ENCODE results near the gene KIAA1586.

- TF ChIP-seq, protein P1, sequence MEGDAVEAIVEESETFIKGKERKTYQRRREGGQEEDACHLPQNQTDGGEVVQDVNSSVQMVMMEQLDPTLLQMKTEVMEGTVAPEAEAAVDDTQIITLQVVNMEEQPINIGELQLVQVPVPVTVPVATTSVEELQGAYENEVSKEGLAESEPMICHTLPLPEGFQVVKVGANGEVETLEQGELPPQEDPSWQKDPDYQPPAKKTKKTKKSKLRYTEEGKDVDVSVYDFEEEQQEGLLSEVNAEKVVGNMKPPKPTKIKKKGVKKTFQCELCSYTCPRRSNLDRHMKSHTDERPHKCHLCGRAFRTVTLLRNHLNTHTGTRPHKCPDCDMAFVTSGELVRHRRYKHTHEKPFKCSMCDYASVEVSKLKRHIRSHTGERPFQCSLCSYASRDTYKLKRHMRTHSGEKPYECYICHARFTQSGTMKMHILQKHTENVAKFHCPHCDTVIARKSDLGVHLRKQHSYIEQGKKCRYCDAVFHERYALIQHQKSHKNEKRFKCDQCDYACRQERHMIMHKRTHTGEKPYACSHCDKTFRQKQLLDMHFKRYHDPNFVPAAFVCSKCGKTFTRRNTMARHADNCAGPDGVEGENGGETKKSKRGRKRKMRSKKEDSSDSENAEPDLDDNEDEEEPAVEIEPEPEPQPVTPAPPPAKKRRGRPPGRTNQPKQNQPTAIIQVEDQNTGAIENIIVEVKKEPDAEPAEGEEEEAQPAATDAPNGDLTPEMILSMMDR (IDR thresholded peaks at IDR 0.05) = no peak
- TF ChIP-seq POLR2A (IDR thresholded peaks at IDR 0.05) = no peak
Measured at GRCh38 chr6:57021086-57021720, 25.3 kb upstream of the KIAA1586 start.
